Mesenchymal stem cell (in vitro differentiated cells and primary cell): ENCODE results near the gene C1orf116.
A peak's percentile ranks its signal among the peaks of the same experiment; 100 is the strongest.
"Not testable (repeated sequence)": the region's sequence is repeated elsewhere in the genome, so short reads cannot be mapped to it uniquely, and the experiment has no call there.

Source experiments
- DNase-seq: peaks from one replicate; pipeline ENCODE4 v3.0.0-alpha.2; 2013
- H2AFZ ChIP-seq: one replicate; pipeline ENCODE4 v1.6.1; 2013; ENCODE audit warnings: low read depth, mild to moderate bottlenecking, control low read depth, inconsistent platforms, low read length, moderate library complexity
- H2AK5ac ChIP-seq: 2 replicates; pipeline ENCODE4 v1.6.1; 2013; ENCODE audit warnings: low read length, moderate library complexity, mild to moderate bottlenecking, inconsistent platforms; ENCODE audit not compliant: severe bottlenecking
- H2BK120ac ChIP-seq: one replicate; pipeline ENCODE4 v1.6.1; 2013; ENCODE audit warnings: low read depth, mild to moderate bottlenecking, inconsistent platforms, low read length, moderate library complexity
- H2BK12ac ChIP-seq, 2 experiments: one replicate each; pipeline ENCODE4 v1.6.1; 2013; ENCODE audit warnings: inconsistent platforms in 2 of 2, low read length in 2 of 2, mild to moderate bottlenecking in 2 of 2, moderate library complexity in 2 of 2, control low read depth in 1 of 2
- H2BK15ac ChIP-seq: one replicate; pipeline ENCODE4 v1.6.1; 2013; ENCODE audit warnings: mild to moderate bottlenecking, low read depth, inconsistent platforms; ENCODE audit not compliant: poor library complexity, severe bottlenecking
- H2BK5ac ChIP-seq: 2 replicates; pipeline ENCODE4 v1.6.1; 2013; ENCODE audit warnings: low read depth, mild to moderate bottlenecking, low read length, control low read depth, inconsistent platforms; ENCODE audit not compliant: poor library complexity, severe bottlenecking
- H3K14ac ChIP-seq, 2 experiments: one replicate each; pipeline ENCODE4 v1.6.1; 2013; ENCODE audit warnings: inconsistent platforms in 2 of 2, low read length in 2 of 2, control low read depth in 1 of 2, mild to moderate bottlenecking in 1 of 2, moderate library complexity in 1 of 2
- H3K18ac ChIP-seq, 2 experiments: one replicate each; pipeline ENCODE4 v1.6.1; 2013; ENCODE audit warnings: inconsistent platforms in 2 of 2, low read length in 2 of 2, control low read depth in 1 of 2, low read depth in 1 of 2, mild to moderate bottlenecking in 1 of 2
- H3K23ac ChIP-seq, 2 experiments: one replicate each; pipeline ENCODE4 v1.6.1; 2013; ENCODE audit warnings: inconsistent platforms in 2 of 2, low read length in 2 of 2, mild to moderate bottlenecking in 2 of 2, moderate library complexity in 2 of 2, control low read depth in 1 of 2
- H3K27ac ChIP-seq: 2 replicates; pipeline ENCODE4 v1.5.1; 2013; ENCODE audit warnings: mild to moderate bottlenecking, moderate library complexity, low read length, control low read depth, inconsistent platforms; ENCODE audit not compliant: poor library complexity, severe bottlenecking
- H3K27me3 ChIP-seq, 2 experiments: 2 replicates each; pipeline versions ENCODE4 v1.6.1 to v1.7.0; 2013; ENCODE audit warnings: low read length in 2 of 2, mild to moderate bottlenecking in 2 of 2, moderate library complexity in 2 of 2, control low read depth in 1 of 2, inconsistent platforms in 1 of 2; ENCODE audit not compliant: control insufficient read depth in 1 of 2, insufficient read depth in 1 of 2
- H3K36me3 ChIP-seq, 2 experiments: 2 replicates each; pipeline versions ENCODE4 v1.6.1 to v1.7.0; 2013; ENCODE audit warnings: low read length in 2 of 2, control low read depth in 1 of 2, inconsistent platforms in 1 of 2, low read depth in 1 of 2, mild to moderate bottlenecking in 1 of 2; ENCODE audit not compliant: insufficient read depth in 2 of 2, control insufficient read depth in 1 of 2
- H3K4ac ChIP-seq, 2 experiments: one replicate each; pipeline ENCODE4 v1.6.1; 2013; ENCODE audit warnings: inconsistent platforms in 2 of 2, low read length in 2 of 2, mild to moderate bottlenecking in 2 of 2, moderate library complexity in 2 of 2, control low read depth in 1 of 2, low read depth in 1 of 2
- H3K4me1 ChIP-seq: 2 replicates; pipeline ENCODE4 v1.6.1; 2013; ENCODE audit warnings: low read depth, low read length, control low read depth; ENCODE audit not compliant: control insufficient read depth, insufficient read depth
- H3K4me2 ChIP-seq: 2 replicates; pipeline ENCODE4 v1.6.1; 2013; ENCODE audit warnings: low read length, mild to moderate bottlenecking, inconsistent platforms; ENCODE audit not compliant: poor library complexity, severe bottlenecking
- H3K4me3 ChIP-seq, 2 experiments: 2 replicates each; pipeline versions ENCODE4 v1.5.1 to v1.7.0; 2013; ENCODE audit warnings: low read length in 2 of 2, mild to moderate bottlenecking in 2 of 2, control low read depth in 1 of 2, low read depth in 1 of 2; ENCODE audit not compliant: insufficient read depth in 1 of 2
- H3K79me1 ChIP-seq: replicated peaks from 2 replicates; pipeline ENCODE4 v1.6.1; 2013; ENCODE audit warnings: mild to moderate bottlenecking, control low read depth, low read length, inconsistent platforms; ENCODE audit not compliant: poor library complexity, severe bottlenecking
- H3K9ac ChIP-seq: 2 replicates; pipeline ENCODE4 v1.7.0; 2013; ENCODE audit warnings: mild to moderate bottlenecking, low read length, moderate library complexity
- H3K9me3 ChIP-seq: 2 replicates; pipeline ENCODE4 v1.7.0; 2013; ENCODE audit warnings: mild to moderate bottlenecking, low read length; ENCODE audit not compliant: control insufficient read depth
- H4K8ac ChIP-seq: one replicate; pipeline ENCODE4 v1.6.1; 2013; ENCODE audit warnings: inconsistent platforms, mild to moderate bottlenecking, low read length, moderate library complexity
- H4K91ac ChIP-seq: one replicate; pipeline ENCODE4 v1.6.1; 2013; ENCODE audit warnings: mild to moderate bottlenecking, low read length, inconsistent platforms
- WGBS: methylation state at CpG from one replicate; pipeline ENCODE4 v1.1.7; 2013; ENCODE audit warnings: mixed read lengths; 5-methylcytosine and 5-hydroxymethylcytosine counted together

Gene C1orf116

DNA sequence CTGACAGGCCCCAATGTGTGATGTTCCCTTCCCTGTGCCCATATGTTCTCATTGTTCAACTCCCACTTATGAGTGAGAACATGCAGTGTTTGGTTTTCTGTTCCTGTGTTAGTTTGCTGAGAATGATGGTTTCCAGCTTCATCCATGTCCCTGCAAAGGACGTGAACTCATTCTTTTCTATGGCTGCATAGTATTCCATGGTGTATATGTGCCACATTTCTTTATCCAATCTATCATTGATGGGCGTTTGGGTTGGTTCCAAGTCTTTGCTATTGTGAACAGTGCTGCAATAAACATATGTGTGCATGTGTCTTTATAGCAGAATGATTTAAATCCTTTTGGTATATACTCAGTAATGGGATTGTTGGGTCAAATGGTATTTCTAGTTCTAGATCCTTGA lies 8.8 kb upstream of the C1orf116 start:
- not testable (repeated sequence) for H2BK5ac ChIP-seq, H3K4me3 ChIP-seq, H3K4me2 ChIP-seq, H2BK120ac ChIP-seq, H2BK12ac ChIP-seq, H2AK5ac ChIP-seq, H3K27ac ChIP-seq, H3K9ac ChIP-seq, H2AFZ ChIP-seq, H3K4me1 ChIP-seq, H3K79me1 ChIP-seq, H4K8ac ChIP-seq, DNase-seq, H3K27me3 ChIP-seq, H4K91ac ChIP-seq, H3K23ac ChIP-seq, H2BK15ac ChIP-seq, H3K14ac ChIP-seq, H3K9me3 ChIP-seq, H3K18ac ChIP-seq, H3K4ac ChIP-seq
- WGBS = 100% methylated on average over 1 of the region's 2 CpGs
- peaks cover 0 to 28% of the 10 kb centered on the region in 2 experiments for H3K36me3 ChIP-seq

DNA sequence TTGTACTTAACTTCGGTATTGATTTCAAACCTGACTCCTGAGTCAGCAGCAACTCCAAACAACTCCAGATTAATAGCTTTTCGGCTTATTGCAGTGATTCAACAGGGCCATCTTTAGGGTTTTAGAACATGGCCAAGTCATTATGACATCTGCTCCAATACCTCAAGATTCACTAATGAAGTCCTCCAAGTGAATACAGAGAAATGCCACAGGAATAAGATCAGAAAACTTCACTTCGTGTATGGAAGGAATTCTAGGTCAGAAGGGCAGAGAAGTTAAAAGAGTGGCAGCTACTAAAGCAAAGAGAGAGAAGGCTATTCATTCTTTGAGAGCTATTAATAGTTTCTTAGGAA lies 7.6 kb upstream of the C1orf116 start:
- no peaks in the 10 kb centered on the region for H3K9me3 ChIP-seq
- no peak overlapping the region for H3K23ac ChIP-seq
- H3K27me3 ChIP-seq = no peaks in the 10 kb centered on the region
- no peak overlapping the region for H4K8ac ChIP-seq
- peaks cover 6% of the 10 kb centered on the region for H3K4me1 ChIP-seq
- no peak overlapping the region for H3K4me2 ChIP-seq
- H3K4me3 ChIP-seq = no peak overlapping the region
- H4K91ac ChIP-seq = no peak overlapping the region
- no peak overlapping the region for H3K9ac ChIP-seq
- no peak overlapping the region for H2BK120ac ChIP-seq
- H3K36me3 ChIP-seq = peaks cover 0 to 15% of the 10 kb centered on the region in 2 experiments
- no peak overlapping the region for H3K4ac ChIP-seq
- no peak overlapping the region for H3K14ac ChIP-seq
- H2AFZ ChIP-seq = no peak overlapping the region
- no peak overlapping the region for H2BK15ac ChIP-seq
- H3K79me1 ChIP-seq = no peaks in the 10 kb centered on the region
- no peak overlapping the region for H3K18ac ChIP-seq
- WGBS = 39% methylated on average over 3 of the region's 3 CpGs
- no peak overlapping the region for H2BK5ac ChIP-seq
- peak; percentile 51 for DNase-seq
- H2AK5ac ChIP-seq = no peak overlapping the region
- H2BK12ac ChIP-seq = no peak overlapping the region
- H3K27ac ChIP-seq = peak overlapping the region; percentile 40

- Histone ChIP-seq H3K79me1 (no peaks in the 10 kb centered on the region), H3K9ac (no peak overlapping the region), H2AK5ac (peak overlapping the region; percentile 7), H3K27me3 (no peaks in the 10 kb centered on the region), H3K27ac (peak overlapping the region; percentile 40), H4K8ac (peak overlapping the region; percentile 7), H3K4ac (no peak overlapping the region), H2BK15ac (no peak overlapping the region), H3K18ac (no peak overlapping the region), H3K9me3 (no peaks in the 10 kb centered on the region), H3K23ac (no peak overlapping the region), H3K36me3 (peaks cover 0 to 9% of the 10 kb centered on the region in 2 experiments), H4K91ac (no peak overlapping the region), H2BK12ac (no peak overlapping the region), H3K4me1 (peaks cover 6% of the 10 kb centered on the region), H3K4me3 (no peak overlapping the region), H2BK120ac (no peak overlapping the region), H2AFZ (no peak overlapping the region), H3K4me2 (no peak overlapping the region), H2BK5ac (no peak overlapping the region), H3K14ac (no peak overlapping the region)
- no peak for DNase-seq
- WGBS = 90% methylated on average over 2 of the region's 4 CpGs
Measured at GRCh38 chr1:207039380-207040180, 7.0 kb upstream of the C1orf116 start.

DNA sequence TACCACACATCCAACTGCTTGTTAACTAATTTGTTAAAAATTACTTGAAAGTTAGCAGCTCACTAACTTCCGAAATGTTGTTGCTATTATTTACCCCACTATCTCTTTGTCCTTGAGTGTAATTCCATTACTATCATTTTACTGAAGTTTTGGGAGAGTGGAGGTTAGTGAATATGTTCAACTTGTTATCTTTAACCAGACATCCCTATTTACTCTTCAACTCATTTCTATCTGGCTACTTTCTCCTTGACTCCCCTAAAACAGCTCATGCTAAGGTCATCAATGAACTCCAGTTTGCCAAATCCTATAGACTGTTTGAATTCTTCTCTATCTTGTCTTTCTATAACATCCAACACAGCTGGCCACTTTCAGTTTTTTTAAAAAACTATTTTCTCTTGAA lies 4.3 kb upstream of the C1orf116 start:
- Histone ChIP-seq H2BK120ac (no peak overlapping the region), H2AK5ac (no peak overlapping the region), H3K23ac (no peak overlapping the region), H3K4me3 (no peak overlapping the region), H2BK15ac (no peak overlapping the region), H2AFZ (no peak overlapping the region), H3K9me3 (no peaks in the 10 kb centered on the region), H2BK5ac (no peak overlapping the region), H3K79me1 (no peaks in the 10 kb centered on the region), H3K4me1 (peaks cover 9% of the 10 kb centered on the region), H3K36me3 (no peaks in the 10 kb centered on the region), H3K14ac (no peak overlapping the region), H3K27me3 (peaks cover 0 to 4% of the 10 kb centered on the region in 2 experiments), H3K4me2 (no peak overlapping the region), H4K8ac (no peak overlapping the region), H3K18ac (no peak overlapping the region), H4K91ac (no peak overlapping the region), H2BK12ac (no peak overlapping the region), H3K9ac (no peak overlapping the region), H3K27ac (no peak overlapping the region), H3K4ac (no peak overlapping the region)
- WGBS = no CpG with 5 or more reads among the region's 1 CpG
- no peak for DNase-seq
